Neural progenitor cell (in vitro differentiated cells): Measurements from ENCODE around the gene ARFRP1. TPM values are rescaled to one million over a fixed set of nuclear protein-coding genes. Genes with fewer than 3 reads are reported as not detected.

Experiments
- DNase-seq: peaks from one replicate; pipeline ENCODE4 v3.0.0-alpha.2; 2016; ENCODE audit warnings: low spot score
- H2AFZ ChIP-seq: fragments of 200-600 bp; sonication (generic); replicated peaks from 2 replicates; pipeline ENCODE4 v1.6.1; 2016; ENCODE audit warnings: antibody characterized with exemption
- H3F3A ChIP-seq: fragments of 200-600 bp; sonication (generic); 2 replicates; pipeline ENCODE4 v1.6.1; 2016; ENCODE audit warnings: antibody characterized with exemption, low read depth
- H3K27ac ChIP-seq: fragments of 200-600 bp; sonication (generic); 2 replicates; pipeline ENCODE4 v1.5.1; 2016; ENCODE audit warnings: mild to moderate bottlenecking
- H3K27me3 ChIP-seq: fragments of 200-600 bp; sonication (generic); 2 replicates; pipeline ENCODE4 v1.6.1; 2016; ENCODE audit warnings: mild to moderate bottlenecking, moderate library complexity
- H3K36me3 ChIP-seq: fragments of 200-600 bp; sonication (generic); 2 replicates; pipeline ENCODE4 v1.5.1; 2016
- H3K4me1 ChIP-seq: fragments of 200-600 bp; sonication (generic); 2 replicates; pipeline ENCODE4 v1.6.1; 2016; ENCODE audit warnings: mixed run types
- H3K4me2 ChIP-seq: fragments of 200-600 bp; sonication (generic); 2 replicates; pipeline ENCODE4 v1.6.1; 2016
- H3K4me3 ChIP-seq: fragments of 200-600 bp; sonication (generic); 2 replicates; pipeline ENCODE4 v1.5.1; 2016
- H3K79me2 ChIP-seq: fragments of 200-600 bp; sonication (generic); 2 replicates; pipeline ENCODE4 v1.6.1; 2016; ENCODE audit warnings: low read depth
- H3K9ac ChIP-seq: fragments of 200-600 bp; sonication (generic); 2 replicates; pipeline ENCODE4 v1.6.1; 2016
- H3K9me3 ChIP-seq: fragments of 200-600 bp; sonication (generic); 2 replicates; pipeline ENCODE4 v1.5.1; 2016; ENCODE audit warnings: low read depth
- H4K20me1 ChIP-seq: fragments of 200-600 bp; sonication (generic); 2 replicates; pipeline ENCODE4 v1.6.1; 2016; ENCODE audit warnings: low read depth
- H3K27ac Mint-ChIP-seq: 3 replicates; pipeline ENCODE4 v1.8.0; 2021; ENCODE audit warnings: mixed read lengths
- H3K27me3 Mint-ChIP-seq: 2 replicates; pipeline ENCODE4 v1.8.0; 2022; ENCODE audit warnings: low read depth, mild to moderate bottlenecking, inconsistent platforms, moderate library complexity, mixed read lengths; ENCODE audit not compliant: insufficient read depth
- H3K36me3 Mint-ChIP-seq: 3 replicates; pipeline ENCODE4 v1.8.0; 2021; ENCODE audit warnings: mixed read lengths
- H3K4me1 Mint-ChIP-seq: 3 replicates; pipeline ENCODE4 v1.8.0; 2021; ENCODE audit warnings: mixed read lengths
- H3K4me3 Mint-ChIP-seq: 3 replicates; pipeline ENCODE4 v1.8.0; 2021; ENCODE audit warnings: mild to moderate bottlenecking, moderate library complexity, mixed read lengths
- H3K9me3 Mint-ChIP-seq: 3 replicates; pipeline ENCODE4 v1.8.0; 2020; ENCODE audit warnings: mixed read lengths
- EZH2 ChIP-seq: fragments of 200-600 bp; sonication (generic); IDR thresholded peaks from 2 replicates; pipeline ENCODE4 v1.6.1; 2017; ENCODE audit warnings: antibody characterized with exemption, mild to moderate bottlenecking, moderate library complexity
- EZH2phosphoT487 ChIP-seq: fragments of 200-600 bp; sonication (generic); IDR thresholded peaks from 2 replicates; pipeline ENCODE4 v1.6.1; 2017; ENCODE audit warnings: antibody characterized with exemption
- total RNA-seq: library from RNA; depleted of rRNA; stranded (reverse); fragments of >200 nt; gene quantifications from 2 replicates; pipeline ENCODE4 v1.2.3, GENCODE V29; 2015; ENCODE audit warnings: low replicate concordance
- TF ChIP-seq, protein P1 (sequence below): fragments of 200-600 bp; sonication (generic); IDR thresholded peaks from 2 replicates; pipeline ENCODE4 v1.5.1; 2017; ENCODE audit warnings: antibody characterized with exemption, mild to moderate bottlenecking

ARFRP1 gene
- total RNA-seq, 1 donor from 2014 or later, result 18.3 TPM

DNA sequence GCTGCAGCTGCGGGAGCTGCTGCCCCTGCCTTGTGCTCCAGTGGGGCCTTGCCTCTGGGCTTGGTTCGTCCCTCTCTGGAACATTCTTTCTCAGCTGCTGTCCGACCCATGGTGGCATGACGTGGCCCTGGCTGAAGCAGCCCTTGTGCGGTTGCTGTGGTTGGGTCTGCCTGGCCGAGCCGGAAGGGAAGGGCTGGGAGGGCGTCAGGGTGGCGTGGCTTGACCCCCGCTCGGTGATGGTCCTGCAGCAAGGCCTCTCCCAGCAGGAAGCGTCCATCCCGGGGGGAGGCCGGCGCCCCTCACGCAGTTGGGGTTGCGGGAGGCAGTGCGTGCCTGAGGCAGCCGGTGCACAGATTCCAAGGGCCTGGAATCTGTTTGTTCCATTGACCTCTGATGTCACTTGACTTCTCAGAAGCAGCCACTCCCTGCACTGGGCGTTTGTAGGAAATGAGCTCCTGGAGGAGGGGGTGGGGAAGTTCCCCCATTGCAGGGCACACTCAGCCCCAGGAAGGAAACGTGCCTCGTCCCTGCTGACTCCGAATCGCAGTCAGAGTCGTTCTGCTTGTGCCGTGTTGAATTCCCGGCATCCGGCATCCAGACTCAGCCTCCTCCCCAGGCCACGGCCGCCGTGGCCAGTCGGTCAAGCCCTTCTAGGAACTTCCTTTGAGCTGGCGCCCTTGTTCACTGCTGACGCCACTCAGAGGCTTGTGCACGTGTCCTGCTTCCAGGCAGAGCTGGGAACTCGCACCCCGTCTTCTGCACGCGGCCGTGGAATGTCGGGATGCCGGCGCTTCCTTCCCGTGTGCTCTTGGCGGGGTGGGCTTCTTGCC is 21.1 kb downstream of the ARFRP1 start:
- H3K4me1 ChIP-seq, result no peaks in the 10 kb centered on the region
- Mint-ChIP-seq H3K27me3 (peaks cover 4% of the 10 kb centered on the region), H3K9me3 (no peaks in the 10 kb centered on the region), H3K27ac (peak overlapping the region; percentile 72), H3K36me3 (peaks cover 2% of the 10 kb centered on the region), H3K4me3 (no peak overlapping the region), H3K4me1 (peaks cover 3% of the 10 kb centered on the region)
- H3K79me2 ChIP-seq, result no peaks in the 10 kb centered on the region
- TF ChIP-seq EZH2phosphoT487 (no peak), EZH2 (no peak)
- TF ChIP-seq, protein P1, sequence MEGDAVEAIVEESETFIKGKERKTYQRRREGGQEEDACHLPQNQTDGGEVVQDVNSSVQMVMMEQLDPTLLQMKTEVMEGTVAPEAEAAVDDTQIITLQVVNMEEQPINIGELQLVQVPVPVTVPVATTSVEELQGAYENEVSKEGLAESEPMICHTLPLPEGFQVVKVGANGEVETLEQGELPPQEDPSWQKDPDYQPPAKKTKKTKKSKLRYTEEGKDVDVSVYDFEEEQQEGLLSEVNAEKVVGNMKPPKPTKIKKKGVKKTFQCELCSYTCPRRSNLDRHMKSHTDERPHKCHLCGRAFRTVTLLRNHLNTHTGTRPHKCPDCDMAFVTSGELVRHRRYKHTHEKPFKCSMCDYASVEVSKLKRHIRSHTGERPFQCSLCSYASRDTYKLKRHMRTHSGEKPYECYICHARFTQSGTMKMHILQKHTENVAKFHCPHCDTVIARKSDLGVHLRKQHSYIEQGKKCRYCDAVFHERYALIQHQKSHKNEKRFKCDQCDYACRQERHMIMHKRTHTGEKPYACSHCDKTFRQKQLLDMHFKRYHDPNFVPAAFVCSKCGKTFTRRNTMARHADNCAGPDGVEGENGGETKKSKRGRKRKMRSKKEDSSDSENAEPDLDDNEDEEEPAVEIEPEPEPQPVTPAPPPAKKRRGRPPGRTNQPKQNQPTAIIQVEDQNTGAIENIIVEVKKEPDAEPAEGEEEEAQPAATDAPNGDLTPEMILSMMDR, result no peak
- H3K9ac ChIP-seq, result no peak overlapping the region
- H3K9me3 ChIP-seq, result no peaks in the 10 kb centered on the region
- no peak overlapping the region for H3K4me2 ChIP-seq
- no peak overlapping the region for H3K4me3 ChIP-seq
- H4K20me1 ChIP-seq, result no peaks in the 10 kb centered on the region
- no peaks in the 10 kb centered on the region for H3K36me3 ChIP-seq
- no peaks in the 10 kb centered on the region for H3K27me3 ChIP-seq
- DNase-seq, result peak; percentile 31
- H2AFZ ChIP-seq, result no peak overlapping the region
- H3K27ac ChIP-seq, result peak overlapping the region; percentile 58
- no peaks in the 10 kb centered on the region for H3F3A ChIP-seq

DNA sequence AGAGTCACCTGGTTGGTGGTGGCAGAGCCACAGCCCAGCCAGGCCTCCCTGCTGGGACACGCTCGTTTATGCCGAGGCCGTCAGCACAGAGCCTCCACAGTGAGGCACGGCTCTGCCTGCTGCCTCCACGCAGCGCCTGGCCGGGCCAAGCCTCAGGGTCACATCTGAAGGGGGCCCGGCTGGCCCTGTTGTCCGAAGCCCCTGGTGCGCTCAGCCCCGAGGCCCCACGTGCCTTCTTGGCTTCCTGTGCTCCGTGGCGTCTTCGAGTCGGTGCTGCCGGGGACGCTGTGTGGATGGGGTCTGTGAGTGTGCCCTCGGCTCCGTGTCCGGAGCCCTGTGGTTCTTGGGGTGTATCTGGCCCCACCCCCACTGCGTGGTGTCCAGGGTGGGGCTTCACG is 21.7 kb downstream of the ARFRP1 start:
- Mint-ChIP-seq H3K27me3 (peaks cover 2% of the 10 kb centered on the region), H3K27ac (no peak overlapping the region), H3K36me3 (no peaks in the 10 kb centered on the region), H3K9me3 (no peaks in the 10 kb centered on the region), H3K4me3 (no peak overlapping the region), H3K4me1 (peaks cover 3% of the 10 kb centered on the region)
- H3K9ac ChIP-seq, result no peak overlapping the region
- no peak for DNase-seq
- H3K4me3 ChIP-seq, result no peak overlapping the region
- no peaks in the 10 kb centered on the region for H3K27me3 ChIP-seq
- H3K4me2 ChIP-seq, result no peak overlapping the region
- no peaks in the 10 kb centered on the region for H3K9me3 ChIP-seq
- no peak overlapping the region for H2AFZ ChIP-seq
- no peaks in the 10 kb centered on the region for H3F3A ChIP-seq
- no peaks in the 10 kb centered on the region for H3K79me2 ChIP-seq
- TF ChIP-seq, protein P1, result no peak
- no peak for TF ChIP-seq EZH2
- TF ChIP-seq EZH2phosphoT487, result no peak
- peak overlapping the region; percentile 58 for H3K27ac ChIP-seq
- no peaks in the 10 kb centered on the region for H3K36me3 ChIP-seq
- H3K4me1 ChIP-seq, result no peaks in the 10 kb centered on the region
- H4K20me1 ChIP-seq, result no peaks in the 10 kb centered on the region

DNA sequence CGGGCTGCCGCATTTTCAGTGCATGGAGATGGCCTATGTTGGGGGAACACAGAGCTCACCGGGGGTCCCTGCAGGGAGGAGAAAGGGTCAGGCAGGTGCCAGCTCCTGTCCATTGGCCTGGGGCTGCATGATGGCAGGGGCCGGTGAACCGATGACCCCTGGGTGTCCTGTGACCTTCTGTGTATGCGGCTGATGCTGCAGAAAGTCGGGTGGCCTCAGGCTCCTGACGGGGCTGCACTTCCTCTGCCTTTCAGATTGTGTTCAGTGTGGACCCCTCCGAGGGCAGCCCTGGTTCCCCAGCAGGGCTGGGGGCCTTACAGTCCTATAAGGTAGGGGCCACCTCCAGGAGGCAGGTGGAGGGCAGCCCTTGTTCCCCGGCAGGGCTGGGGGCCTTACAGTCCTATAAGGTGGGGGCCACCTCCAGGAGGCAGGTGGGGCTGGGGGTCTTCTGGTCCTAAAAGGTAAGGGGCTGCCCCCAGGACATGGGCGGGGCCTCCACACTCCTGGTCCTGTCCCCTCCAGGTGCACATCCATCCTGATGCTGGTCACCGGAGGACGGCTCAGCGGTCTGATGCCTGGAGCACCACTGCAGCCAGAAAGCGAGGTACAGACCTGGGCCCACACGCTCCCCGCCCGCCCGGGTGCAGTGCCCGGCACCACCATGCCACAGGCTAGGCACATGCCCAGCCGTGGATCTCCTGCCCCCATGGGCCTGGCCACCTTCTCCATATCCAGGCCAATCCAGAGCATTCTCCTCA is 22.3 kb downstream of the ARFRP1 start:
- no peak overlapping the region for H3K9ac ChIP-seq

More for the DNA sequence above, 22.3 kb downstream of the ARFRP1 start:
- Histone ChIP-seq H3K4me3 (no peak overlapping the region), H3K27ac (no peak overlapping the region), H4K20me1 (no peaks in the 10 kb centered on the region), H3K4me2 (no peak overlapping the region), H3K36me3 (no peaks in the 10 kb centered on the region), H3F3A (no peaks in the 10 kb centered on the region), H3K27me3 (no peaks in the 10 kb centered on the region), H3K4me1 (no peaks in the 10 kb centered on the region), H2AFZ (no peak overlapping the region), H3K79me2 (no peaks in the 10 kb centered on the region), H3K9me3 (no peaks in the 10 kb centered on the region)
- Mint-ChIP-seq H3K27ac (peak overlapping the region; percentile 50), H3K9me3 (no peaks in the 10 kb centered on the region), H3K4me1 (peaks cover 3% of the 10 kb centered on the region), H3K27me3 (peaks cover 2% of the 10 kb centered on the region), H3K36me3 (no peaks in the 10 kb centered on the region), H3K4me3 (no peak overlapping the region)
- no peak for DNase-seq
- TF ChIP-seq EZH2phosphoT487, result no peak
- TF ChIP-seq, protein P1, result no peak
- no peak for TF ChIP-seq EZH2
